DMS153 treated with DMSO at 0.1 percent for 48 hours (cell line): Measurements from ENCODE around the gene GJA9.
"Not testable (repeated sequence)": the region's sequence is repeated elsewhere in the genome, so short reads cannot be mapped to it uniquely, and the experiment has no call there.

ENCODE experiments used
- DNase-seq: peaks from one replicate; lab custom pipeline; 2025; ENCODE audit not compliant: unreplicated experiment; lab: John Stamatoyannopoulos, UW

The GJA9 gene

DNA sequence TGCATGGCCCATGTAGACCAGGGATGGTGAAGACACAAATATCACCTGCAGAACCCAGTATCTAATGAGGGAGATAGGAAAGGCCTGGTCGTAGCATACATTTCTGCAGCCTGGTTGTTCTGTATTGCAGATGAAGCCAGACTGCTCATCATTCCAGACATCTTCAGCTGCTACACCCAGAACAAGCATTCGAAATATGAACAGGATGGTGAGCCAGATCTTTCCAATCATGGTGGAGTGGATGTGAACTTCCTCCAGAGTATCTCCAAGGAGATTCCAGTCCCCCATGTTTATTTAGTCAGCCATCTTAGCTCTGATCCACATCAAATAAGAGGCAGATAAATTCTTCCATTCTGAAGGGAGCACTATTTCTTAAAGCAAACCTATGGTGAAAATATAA, 5.6 kb downstream of the GJA9 start:
- DNase-seq: no peak

DNA sequence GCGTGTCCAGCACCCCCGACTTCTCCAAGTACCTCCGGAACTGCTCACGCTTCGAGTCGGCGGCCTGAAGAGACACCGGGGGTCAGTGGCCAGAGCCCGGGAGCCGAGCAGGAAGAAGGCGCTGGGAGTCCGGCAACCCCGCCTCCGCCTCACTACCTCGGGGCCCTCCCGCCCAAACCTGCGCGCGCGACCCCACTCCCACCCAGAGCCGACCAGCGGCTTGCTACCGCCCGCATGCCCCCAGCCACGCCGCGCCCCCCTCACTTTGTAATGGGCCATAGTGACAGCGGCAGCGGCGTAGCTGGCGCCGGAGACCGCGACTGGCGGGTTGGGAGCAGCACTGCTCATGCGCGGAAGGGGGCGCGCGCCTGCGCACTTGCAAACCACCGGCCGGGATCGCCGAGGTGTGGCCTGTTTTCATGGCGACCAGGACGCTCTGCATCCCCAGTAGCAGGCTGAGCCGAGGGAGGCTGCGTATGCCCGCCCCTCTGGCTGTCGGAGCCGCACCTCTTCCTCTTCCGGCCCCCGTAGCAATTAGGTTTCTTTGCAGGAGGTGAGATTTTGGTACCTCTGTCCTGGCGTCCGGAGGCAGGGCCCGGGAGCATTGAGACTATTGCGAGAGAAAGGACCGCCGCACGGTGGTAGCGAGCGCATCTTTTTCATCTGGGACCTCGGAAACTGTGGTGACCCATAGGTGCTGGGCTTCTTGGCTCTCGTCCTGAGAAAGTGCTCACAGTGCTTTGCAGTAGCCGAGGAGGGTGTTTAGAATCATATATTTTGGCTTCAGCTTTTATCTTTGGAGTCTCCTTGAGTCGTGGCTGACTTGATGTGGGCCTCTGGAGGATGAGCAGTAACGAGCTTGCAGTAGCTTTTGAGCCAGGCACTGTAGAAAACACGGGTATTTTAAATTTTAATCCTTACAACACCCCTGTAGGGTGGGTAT, 8.1 kb downstream of the GJA9 start, which contains the start of gene MYCBP:
MYCBP (minus strand) TSS at position 322 of the 943 bp plus-strand sequence; CDS start at position 279, 43 bp downstream.
- peak; percentile 100 for DNase-seq

DNA sequence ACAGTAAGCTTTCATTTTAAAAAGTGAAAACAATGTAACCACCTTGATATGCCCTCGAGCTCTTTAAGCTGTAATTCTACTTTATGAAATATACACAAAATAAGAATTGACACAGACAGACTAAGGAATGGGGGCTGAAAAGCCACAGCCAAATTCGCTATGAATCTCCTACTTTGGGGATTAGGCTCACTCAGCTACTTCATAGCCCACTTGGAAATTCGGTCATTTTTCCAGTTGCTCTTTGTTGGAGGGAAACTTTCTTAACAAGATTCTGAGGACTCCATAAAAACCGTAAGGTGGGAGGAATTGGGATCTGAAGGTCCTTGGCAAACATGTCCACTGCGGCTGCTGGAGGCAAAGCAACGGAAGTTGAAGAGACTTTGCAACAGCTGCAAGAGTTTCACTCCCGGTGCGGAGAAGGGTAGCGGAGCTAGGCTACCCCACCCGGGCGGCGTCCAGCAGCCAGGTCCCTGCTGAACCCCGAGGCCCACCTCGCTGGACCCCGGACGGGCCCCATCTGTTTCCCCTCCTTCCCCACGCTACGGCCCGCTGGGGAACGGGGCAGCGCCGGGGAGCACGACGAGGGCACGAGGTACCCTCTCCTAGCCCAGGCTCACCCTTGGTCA, 8.9 kb downstream of the GJA9 start:
- no peak for DNase-seq

DNA sequence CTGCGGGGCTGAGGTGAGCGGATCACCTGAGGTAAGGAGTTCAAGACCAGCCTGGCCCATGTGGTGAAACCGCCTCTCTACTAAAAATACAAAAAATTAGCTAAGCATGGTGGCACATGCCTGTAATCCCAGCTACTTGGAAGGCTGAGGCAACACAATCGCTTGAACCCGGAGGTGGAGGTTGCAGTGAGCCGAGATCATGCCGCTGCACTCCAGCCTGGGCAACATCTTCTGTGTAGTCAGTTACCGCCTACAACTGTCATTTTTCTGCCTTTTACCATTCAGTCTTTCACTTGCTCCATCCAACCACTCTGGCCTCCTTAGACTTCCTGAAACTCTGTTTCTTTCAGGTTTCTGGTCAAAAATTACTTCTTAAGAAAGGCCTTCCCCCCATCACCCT, 10.4 kb downstream of the GJA9 start:
- no peak for DNase-seq

DNA sequence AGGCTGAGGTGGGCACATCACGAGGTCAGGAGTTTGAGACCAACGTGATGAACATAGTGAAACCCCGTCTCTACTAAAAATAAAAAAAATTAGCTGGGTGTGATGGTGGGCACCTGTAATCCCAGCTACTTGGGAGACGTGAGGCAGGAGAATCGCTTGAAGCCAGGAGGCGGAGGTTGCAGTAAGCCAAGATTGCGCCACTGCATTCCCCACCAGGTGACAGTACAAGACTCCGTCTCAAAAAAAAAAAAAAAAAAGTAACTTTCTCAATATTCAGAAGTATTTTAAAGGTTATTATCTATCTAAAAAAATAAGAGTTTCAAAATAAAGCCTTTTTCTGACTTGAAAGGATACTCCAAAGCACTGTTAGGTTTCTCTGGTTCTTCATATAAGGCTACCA, 14.2 kb downstream of the GJA9 start:
- DNase-seq: no peak

DNA sequence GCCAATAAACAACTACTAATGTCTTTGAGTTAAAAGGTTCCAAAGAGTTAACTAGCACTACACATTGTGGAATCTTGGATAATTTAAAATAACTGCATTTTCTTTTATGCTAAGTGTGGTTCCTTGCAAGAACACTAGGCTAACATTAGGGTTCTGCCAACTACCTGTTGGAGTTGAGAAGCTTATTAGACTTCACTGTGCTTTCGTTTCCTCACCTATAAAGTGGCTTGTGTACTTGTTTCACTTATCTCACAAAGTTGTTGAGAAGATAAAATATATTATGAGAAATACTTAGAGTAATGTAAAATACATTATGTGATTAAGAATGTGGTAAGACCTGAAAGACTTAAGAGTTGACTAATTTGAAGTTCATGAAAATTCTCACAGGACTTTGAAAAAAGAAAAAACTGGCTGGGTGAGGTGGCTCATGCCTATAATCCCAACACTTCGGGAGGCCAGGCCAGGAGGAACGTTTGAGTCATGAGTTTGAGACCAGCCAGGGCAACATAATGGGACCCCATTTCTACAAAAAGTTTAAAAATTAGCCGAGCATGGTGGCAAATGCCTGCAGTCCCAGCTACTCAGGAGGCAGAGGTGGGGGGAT, 16.2 kb downstream of the GJA9 start:
- no peak for DNase-seq

DNA sequence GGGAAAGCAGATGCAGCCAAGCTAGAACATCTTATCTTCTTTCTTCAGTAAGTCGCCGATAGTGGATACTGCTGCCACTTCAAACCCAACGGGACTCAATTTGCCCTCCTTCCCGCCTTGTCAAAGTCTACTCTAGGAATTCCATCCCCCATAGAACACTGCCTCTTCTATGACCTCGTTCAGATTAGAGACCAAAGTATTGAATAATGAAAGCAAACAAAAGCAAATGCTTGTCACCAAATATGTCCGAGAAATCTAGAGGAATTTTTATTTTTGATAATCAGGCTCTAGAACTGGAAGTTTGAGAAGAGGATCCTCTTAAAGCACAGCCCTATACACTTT, 21.0 kb downstream of the GJA9 start:
- no peak for DNase-seq

DNA sequence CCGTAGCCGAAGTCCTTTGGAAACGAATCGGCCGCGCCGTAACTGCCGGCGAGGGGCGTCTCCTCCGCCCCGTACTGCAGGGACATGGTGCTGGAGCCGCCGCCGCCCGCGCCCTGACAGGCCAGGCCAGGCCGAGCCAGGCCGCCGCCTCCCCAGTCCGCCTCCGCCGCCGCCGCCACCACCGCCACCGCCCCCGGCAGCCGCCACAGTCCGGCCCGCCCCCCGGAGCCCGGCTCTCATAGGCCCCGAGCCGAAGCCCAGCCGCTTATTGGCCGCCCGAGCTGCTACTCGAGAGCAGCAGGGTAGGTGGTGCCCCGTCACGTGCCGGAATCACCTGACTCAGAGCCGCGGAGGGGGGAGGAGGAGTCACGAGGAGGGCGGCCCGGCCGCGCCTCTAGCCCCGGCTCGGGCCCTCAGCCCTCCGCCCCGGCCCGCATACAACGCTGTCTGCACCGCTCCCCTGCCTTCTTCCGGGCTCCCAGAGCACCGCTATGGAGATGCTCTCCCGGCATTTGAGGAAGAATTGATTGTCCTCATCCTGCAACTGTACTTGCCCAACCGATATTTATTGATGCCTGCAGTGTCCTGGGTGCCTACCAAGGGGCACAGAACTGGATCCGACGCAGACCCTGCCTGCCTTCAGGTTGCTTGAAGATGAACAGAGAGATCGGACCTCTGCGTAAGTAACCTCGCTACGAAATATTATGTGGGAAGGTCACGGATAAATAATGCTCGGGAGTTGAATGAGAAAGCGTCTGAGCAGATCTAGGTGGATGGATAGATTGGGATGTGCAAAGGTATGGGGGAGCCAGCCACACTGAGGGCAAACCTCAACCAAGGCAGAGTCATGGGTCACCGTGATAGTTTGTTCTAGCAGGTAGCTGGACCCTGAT, 21.6 kb downstream of the GJA9 start, which contains the start of gene RRAGC:
RRAGC (minus strand) TSS at position 212 of the 893 bp plus-strand sequence; CDS start at position 86, 126 bp downstream.
- peak; percentile 99 for DNase-seq

DNA sequence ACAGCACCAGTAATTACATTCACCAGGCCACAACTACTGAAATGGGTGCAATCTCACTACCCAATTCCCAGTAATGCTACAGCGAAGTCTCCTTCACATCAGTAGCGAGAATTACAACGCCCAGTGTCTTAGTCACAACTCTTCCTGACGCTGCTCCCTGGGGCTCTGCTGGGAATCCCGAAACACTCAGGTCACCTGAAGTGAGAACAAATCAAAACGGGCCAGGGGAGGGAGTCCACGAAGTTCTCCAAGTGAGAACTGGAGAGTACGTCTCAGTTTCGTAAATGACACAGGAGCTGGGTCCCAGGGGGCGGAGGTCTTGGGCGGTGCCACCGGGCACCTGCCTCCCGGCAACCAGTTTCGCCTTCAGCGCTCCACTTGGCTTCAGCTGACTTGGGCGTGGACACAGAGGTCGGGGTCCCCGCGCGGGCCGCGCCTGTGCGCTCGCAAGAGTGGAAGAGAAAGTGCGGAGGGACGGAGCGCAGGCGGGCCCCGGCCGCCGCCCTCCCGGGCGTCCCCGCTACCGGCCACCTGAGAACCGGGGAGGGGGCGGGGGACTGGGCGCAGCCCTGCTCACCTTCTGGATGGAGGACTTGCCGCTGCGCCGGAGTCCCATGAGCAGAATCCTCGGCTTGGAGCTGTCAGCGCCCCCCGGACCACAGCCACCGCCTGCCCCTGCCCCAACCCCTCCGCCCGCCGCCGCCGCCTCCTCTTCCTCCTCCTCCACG, 22.4 kb downstream of the GJA9 start:
- no peak for DNase-seq

DNA sequence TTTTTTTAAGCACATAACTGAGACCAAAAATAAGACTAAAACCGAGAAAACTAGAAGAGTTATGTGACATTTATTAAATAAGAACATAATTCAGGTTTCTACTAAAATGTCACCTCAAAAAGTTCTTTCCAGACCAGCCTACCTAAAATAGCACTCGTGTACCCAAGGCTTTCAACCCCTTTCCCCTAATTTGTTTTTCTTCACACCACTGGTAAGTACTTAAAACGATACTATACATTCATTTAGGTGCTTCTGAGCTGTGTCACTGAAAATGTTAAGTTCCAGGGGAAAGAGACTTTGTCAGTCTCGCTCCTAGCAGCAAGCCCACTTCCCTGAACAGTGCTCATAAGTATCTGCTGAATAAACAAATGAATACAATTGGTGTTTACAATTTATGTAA, 28.6 kb downstream of the GJA9 start:
- DNase-seq: no peak

DNA sequence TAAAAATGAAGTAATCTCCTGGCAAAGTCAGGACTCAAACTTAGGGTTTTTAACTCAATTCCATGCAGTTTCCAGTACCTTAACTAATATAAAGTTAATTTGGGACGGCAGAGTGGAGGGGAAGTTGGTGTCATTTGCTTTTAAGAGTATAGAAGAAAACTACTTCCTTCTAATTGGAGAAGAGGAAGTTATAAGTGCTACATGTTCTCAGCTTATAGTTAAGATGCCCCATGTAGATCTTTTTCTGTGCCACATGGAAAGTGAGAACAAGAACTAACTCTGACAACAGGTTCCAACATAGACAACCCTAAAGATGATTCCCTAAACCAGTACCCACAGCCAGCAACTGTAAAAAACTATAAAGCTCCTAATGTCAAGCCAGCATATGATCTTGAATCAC, 33.3 kb downstream of the GJA9 start:
- DNase-seq: no peak

DNA sequence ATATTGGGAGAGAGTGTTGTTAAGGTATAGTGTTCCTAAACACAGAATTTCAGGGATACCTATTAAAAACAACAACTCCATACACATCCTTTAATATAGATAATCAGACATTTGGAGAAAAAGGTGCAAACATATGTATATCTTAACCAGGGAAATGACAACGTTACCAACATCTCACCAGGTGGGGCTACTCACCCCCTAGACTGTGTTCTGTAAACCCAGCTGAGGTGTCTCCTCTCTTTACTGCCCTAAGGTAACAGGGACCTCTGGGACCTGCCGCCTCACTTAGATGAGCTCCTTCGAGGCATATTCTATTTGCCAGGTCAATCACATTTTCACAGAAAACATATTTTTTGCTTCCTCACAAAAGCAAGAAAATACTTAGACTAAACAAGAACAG, 35.2 kb downstream of the GJA9 start:
- DNase-seq: no peak

DNA sequence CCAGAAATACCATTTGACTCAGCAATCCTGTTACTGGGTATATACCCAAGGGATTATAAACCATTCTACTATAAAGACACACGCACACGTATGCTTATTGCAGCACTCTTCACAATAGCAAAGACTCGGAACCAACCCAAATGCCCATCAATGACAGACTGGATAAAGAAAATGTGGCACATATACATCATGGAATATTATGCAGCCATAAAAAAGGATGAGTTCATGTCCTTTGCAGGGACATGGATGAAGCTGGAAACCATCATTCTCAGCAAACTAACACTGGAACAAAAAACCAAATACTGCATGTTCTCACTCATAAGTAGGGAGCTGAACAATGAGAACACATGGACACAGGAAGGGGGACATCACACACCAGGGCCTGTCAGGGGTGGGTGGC, 36.3 kb downstream of the GJA9 start:
- not testable (repeated sequence) for DNase-seq

DNA sequence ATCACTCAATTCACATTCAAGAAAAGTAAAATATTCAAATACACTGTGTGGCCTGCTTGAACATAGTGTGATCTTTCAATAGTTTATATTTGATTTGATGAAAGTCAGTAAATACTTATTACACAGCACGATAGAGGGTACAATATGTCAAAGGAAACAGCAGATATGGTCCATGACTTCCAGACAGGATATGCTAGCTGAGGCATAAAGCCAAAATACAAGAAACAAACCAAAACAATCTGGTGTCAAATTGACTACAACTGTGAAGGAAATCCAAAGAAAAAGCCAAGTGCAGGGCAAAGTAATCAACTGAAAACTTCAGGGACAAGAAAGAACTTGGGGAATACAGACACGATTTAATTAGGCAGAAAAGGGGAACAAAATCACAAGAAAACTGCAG, 41.1 kb downstream of the GJA9 start:
- no peak for DNase-seq

DNA sequence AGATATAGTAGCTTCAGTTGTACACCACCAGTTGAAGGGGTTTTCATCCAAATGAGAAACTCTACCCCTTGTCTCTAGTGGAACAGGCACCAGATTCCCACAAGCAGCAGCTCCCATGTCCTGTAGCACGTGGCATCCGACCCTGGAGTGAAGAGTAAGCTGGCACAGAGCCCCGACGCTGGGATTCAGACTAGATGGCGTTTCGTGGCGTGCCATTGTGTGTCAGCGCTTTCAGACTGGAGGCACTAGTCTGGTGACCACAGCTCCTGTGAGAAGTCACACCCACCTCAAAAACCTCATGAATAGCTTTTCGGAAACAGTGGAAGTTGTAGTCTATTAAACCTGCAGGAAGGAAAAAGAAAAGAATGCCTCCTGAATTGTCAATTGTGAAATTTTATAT, 42.0 kb downstream of the GJA9 start:
- DNase-seq: no peak

DNA sequence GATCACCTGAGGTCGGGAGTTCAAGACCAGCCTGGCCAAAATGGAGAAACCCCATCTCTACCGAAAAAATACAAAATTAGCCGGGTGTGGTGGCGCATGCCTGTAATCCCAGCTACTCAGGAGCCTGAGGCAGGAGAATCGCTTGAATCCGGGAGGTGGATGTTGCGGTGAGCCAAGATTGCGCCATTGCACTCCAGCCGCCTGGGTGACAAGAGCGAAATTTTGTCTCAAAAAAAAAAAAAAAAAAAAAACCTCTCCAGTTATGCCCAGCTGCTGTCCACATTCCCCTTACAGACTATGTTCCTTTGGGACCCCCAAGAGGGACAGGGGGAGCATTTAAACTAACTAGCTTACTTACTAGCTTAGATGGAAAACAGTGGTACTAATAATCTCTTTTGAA, 45.1 kb downstream of the GJA9 start:
- not testable (repeated sequence) for DNase-seq

DNA sequence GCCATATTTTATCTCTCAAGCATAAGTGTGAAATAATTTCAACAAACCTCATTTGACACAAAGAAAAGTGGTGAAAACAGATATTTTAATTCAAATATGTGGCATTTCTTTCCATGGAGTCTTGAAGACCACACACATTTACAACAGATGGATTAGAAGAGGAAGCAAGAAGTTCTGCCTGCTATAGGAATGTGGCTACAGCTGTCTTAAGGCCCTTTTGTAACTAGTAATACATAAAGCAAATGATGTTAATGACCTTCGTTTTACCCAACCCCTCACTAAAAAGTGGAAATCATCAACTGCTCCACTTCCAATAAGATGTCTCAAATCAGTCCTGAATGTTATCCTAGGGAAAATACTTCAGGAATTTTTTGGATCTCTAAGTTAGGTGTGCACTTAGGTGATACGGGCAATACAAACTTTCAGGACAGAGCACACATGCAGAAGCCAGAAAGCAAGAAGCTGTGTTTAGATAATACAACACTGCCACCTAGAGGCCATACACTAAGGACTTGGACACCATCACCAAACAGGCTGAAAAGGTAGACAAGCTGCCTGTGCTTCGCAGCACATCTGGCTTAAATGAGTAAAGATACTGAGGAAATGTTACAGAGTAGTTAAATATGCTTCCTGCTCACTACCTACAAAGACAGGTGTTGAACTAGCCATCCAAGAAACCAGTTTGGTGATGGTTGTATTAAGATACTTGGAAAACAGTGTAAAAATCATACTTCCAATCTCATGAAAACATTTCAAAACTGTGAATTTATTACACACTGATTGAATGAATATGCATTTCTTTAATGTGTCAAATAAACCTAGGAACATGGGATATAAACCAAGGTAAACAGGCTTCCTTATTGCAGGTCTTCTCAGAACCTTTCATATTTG, 46.2 kb downstream of the GJA9 start:
- DNase-seq: peak; percentile 94

DNA sequence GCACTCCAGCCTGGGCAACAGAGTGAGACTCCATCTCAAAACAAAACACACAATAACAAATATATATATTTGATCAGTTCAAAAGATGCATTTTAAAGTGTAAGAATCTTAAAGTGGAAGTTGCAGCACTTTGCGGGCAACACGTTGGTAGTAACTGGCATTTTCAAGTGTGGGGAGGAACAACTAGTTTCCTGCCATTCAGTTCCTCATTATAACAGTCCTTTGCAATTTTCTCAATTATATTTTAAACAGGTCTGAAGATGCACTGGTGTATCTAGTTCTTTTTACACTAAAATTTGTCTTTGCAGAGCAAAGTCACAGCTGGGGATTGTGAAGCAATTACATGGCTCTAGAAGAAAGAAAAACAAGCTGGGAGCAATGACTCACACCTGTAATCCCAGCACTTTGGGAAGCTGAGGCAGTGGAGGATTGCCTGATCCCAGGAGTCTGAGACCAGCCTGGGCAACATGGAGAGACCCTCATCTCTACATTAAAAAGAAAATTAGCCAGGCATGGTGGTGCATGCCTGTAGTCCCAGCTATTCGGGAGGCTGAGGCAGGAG, 47.1 kb downstream of the GJA9 start:
- DNase-seq: no peak

DNA sequence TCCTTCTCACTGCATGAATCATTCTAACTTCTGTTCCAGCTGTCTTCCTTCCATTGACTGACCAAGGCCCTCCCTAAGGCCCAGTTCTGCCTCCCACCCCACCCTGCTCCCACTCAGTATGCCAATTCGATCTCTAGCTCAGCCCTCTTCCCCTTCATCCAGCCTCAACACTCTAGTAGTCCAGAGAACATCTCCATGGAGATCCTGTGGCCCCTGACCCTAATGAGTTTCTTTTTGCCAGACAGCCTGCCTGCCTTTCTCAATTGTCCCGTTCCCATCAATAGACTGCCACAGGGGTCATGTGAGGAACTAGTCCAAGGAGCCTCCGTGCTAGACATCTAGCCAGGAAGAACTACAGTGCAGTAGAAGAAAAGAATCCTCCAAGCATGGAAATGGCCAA, 48.2 kb downstream of the GJA9 start:
- DNase-seq: no peak
